ENCODE data around the gene LYPD5.
"Not testable (repeated sequence)": the region's sequence is repeated elsewhere in the genome, so short reads cannot be mapped to it uniquely, and the experiment has no call there.

LYPD5 gene

GRCh38 chr19:43820098-43820883, 18.0 kb upstream of the LYPD5 start:
- Histone ChIP-seq H3K27ac (ENCODE audit: low read depth, low read length) (no peak overlapping the region), H3K18ac (ENCODE audit: low read length) (no peak overlapping the region), H3K36me3 (ENCODE audit: control insufficient read depth, insufficient read depth, low read length) (no peaks in the 10 kb centered on the region), H3K23ac (ENCODE audit: low read length) (no peak overlapping the region), H3K79me2 (ENCODE audit: control insufficient read depth, insufficient read depth, low read length) (no peaks in the 10 kb centered on the region), H3K4ac (ENCODE audit: low read depth, low read length) (no peak overlapping the region), H3K27me3 (ENCODE audit: insufficient read depth, low read length, poor library complexity) (no peaks in the 10 kb centered on the region), H2BK5ac (ENCODE audit: low read length) (no peak overlapping the region), H3K56ac (ENCODE audit: low read length) (no peak overlapping the region), H3K4me2 (ENCODE audit: low read length) (no peak overlapping the region), H2AK5ac (ENCODE audit: low read length) (no peak overlapping the region), H3K4me3 (ENCODE audit: low read length) (no peak overlapping the region), H3K9ac (ENCODE audit: low read length) (no peak overlapping the region), H2BK15ac (replicated peaks; ENCODE audit: low read depth) (no peak overlapping the region), H4K5ac (ENCODE audit: low read length) (no peak overlapping the region), H3K4me1 (ENCODE audit: control insufficient read depth, low read depth, low read length) (no peaks in the 10 kb centered on the region), H3K79me1 (ENCODE audit: low read length) (no peaks in the 10 kb centered on the region), H4K8ac (ENCODE audit: low read depth, low read length) (no peak overlapping the region), H2BK120ac (ENCODE audit: low read depth, low read length) (no peak overlapping the region)
- WGBS (ENCODE audit: extremely low coverage, insufficient coverage, low lambda C conversion rate) = no CpG with 5 or more reads among the region's 48 CpGs
- no peak for DNase-seq

- Histone ChIP-seq H3K23ac (ENCODE audit: low read length) (no peak overlapping the region), H3K27ac (ENCODE audit: low read depth, low read length) (no peak overlapping the region), H3K18ac (ENCODE audit: low read length) (no peak overlapping the region), H3K79me1 (ENCODE audit: low read length) (no peaks in the 10 kb centered on the region), H3K4ac (ENCODE audit: low read depth, low read length) (no peak overlapping the region), H2AK5ac (ENCODE audit: low read length) (no peak overlapping the region), H3K36me3 (ENCODE audit: control insufficient read depth, insufficient read depth, low read length) (no peaks in the 10 kb centered on the region), H2BK5ac (ENCODE audit: low read length) (no peak overlapping the region), H3K79me2 (ENCODE audit: control insufficient read depth, insufficient read depth, low read length) (no peaks in the 10 kb centered on the region), H3K4me1 (ENCODE audit: control insufficient read depth, low read depth, low read length) (no peaks in the 10 kb centered on the region), H2BK120ac (ENCODE audit: low read depth, low read length) (no peak overlapping the region), H2BK15ac (replicated peaks; ENCODE audit: low read depth) (no peak overlapping the region), H3K56ac (ENCODE audit: low read length) (no peak overlapping the region), H4K8ac (ENCODE audit: low read depth, low read length) (no peak overlapping the region), H3K27me3 (ENCODE audit: insufficient read depth, low read length, poor library complexity) (no peaks in the 10 kb centered on the region), H4K5ac (ENCODE audit: low read length) (no peak overlapping the region), H3K4me3 (ENCODE audit: low read length) (no peak overlapping the region), H3K4me2 (ENCODE audit: low read length) (no peak overlapping the region), H3K9ac (ENCODE audit: low read length) (no peak overlapping the region)
- WGBS (ENCODE audit: extremely low coverage, insufficient coverage, low lambda C conversion rate) = no CpG with 5 or more reads among the region's 5 CpGs
- DNase-seq = no peak
These were observed 16.3 kb upstream of the LYPD5 start for GRCh38 chr19:43818500-43818899.

GRCh38 chr19:43817454-43817853, 15.2 kb upstream of the LYPD5 start:
- H3K23ac ChIP-seq (ENCODE audit: low read length); H3K79me2 ChIP-seq (ENCODE audit: control insufficient read depth, insufficient read depth, low read length); H3K56ac ChIP-seq (ENCODE audit: low read length); H2AK5ac ChIP-seq (ENCODE audit: low read length); H3K4me2 ChIP-seq (ENCODE audit: low read length); H2BK5ac ChIP-seq (ENCODE audit: low read length); H3K27ac ChIP-seq (ENCODE audit: low read depth, low read length); H3K4ac ChIP-seq (ENCODE audit: low read depth, low read length); H3K4me1 ChIP-seq (ENCODE audit: control insufficient read depth, low read depth, low read length); H2BK15ac ChIP-seq (replicated peaks; ENCODE audit: low read depth); H2BK120ac ChIP-seq (ENCODE audit: low read depth, low read length); H3K9ac ChIP-seq (ENCODE audit: low read length); H3K4me3 ChIP-seq (ENCODE audit: low read length); H4K8ac ChIP-seq (ENCODE audit: low read depth, low read length); DNase-seq; H3K27me3 ChIP-seq (ENCODE audit: insufficient read depth, low read length, poor library complexity); H4K5ac ChIP-seq (ENCODE audit: low read length); H3K18ac ChIP-seq (ENCODE audit: low read length); H3K79me1 ChIP-seq (ENCODE audit: low read length); H3K36me3 ChIP-seq (ENCODE audit: control insufficient read depth, insufficient read depth, low read length): not testable (repeated sequence)
- no CpG with 5 or more reads among the region's 1 CpG for WGBS (ENCODE audit: extremely low coverage, insufficient coverage, low lambda C conversion rate)

- Histone ChIP-seq H3K4me2 (ENCODE audit: low read length) (no peak overlapping the region), H3K36me3 (ENCODE audit: control insufficient read depth, insufficient read depth, low read length) (no peaks in the 10 kb centered on the region), H2BK5ac (ENCODE audit: low read length) (no peak overlapping the region), H3K27ac (ENCODE audit: low read depth, low read length) (no peak overlapping the region), H3K79me1 (ENCODE audit: low read length) (no peaks in the 10 kb centered on the region), H2AK5ac (ENCODE audit: low read length) (no peak overlapping the region), H3K56ac (ENCODE audit: low read length) (no peak overlapping the region), H2BK15ac (replicated peaks; ENCODE audit: low read depth) (no peak overlapping the region), H4K8ac (ENCODE audit: low read depth, low read length) (no peak overlapping the region), H3K18ac (ENCODE audit: low read length) (no peak overlapping the region), H3K9ac (ENCODE audit: low read length) (no peak overlapping the region), H3K27me3 (ENCODE audit: insufficient read depth, low read length, poor library complexity) (no peaks in the 10 kb centered on the region), H3K23ac (ENCODE audit: low read length) (no peak overlapping the region), H3K79me2 (ENCODE audit: control insufficient read depth, insufficient read depth, low read length) (no peaks in the 10 kb centered on the region), H4K5ac (ENCODE audit: low read length) (no peak overlapping the region), H3K4ac (ENCODE audit: low read depth, low read length) (no peak overlapping the region), H2BK120ac (ENCODE audit: low read depth, low read length) (no peak overlapping the region), H3K4me1 (ENCODE audit: control insufficient read depth, low read depth, low read length) (no peaks in the 10 kb centered on the region), H3K4me3 (ENCODE audit: low read length) (no peak overlapping the region)
- DNase-seq = no peak
- WGBS (ENCODE audit: extremely low coverage, insufficient coverage, low lambda C conversion rate) = no CpG with 5 or more reads among the region's 5 CpGs
These were observed 12.6 kb upstream of the LYPD5 start for GRCh38 chr19:43814663-43815352.

- no peak overlapping the region for H2AK5ac ChIP-seq (ENCODE audit: low read length)
- H3K27me3 ChIP-seq (ENCODE audit: insufficient read depth, low read length, poor library complexity) = no peaks in the 10 kb centered on the region
- H4K8ac ChIP-seq (ENCODE audit: low read depth, low read length) = no peak overlapping the region
- no peak overlapping the region for H3K23ac ChIP-seq (ENCODE audit: low read length)
- DNase-seq = no peak
- no peaks in the 10 kb centered on the region for H3K79me1 ChIP-seq (ENCODE audit: low read length)
- no peak overlapping the region for H3K56ac ChIP-seq (ENCODE audit: low read length)
- no peak overlapping the region for H3K4me2 ChIP-seq (ENCODE audit: low read length)
- H3K36me3 ChIP-seq (ENCODE audit: control insufficient read depth, insufficient read depth, low read length) = no peaks in the 10 kb centered on the region
- no peak overlapping the region for H2BK5ac ChIP-seq (ENCODE audit: low read length)
- no peak overlapping the region for H2BK15ac ChIP-seq (replicated peaks; ENCODE audit: low read depth)
- H4K5ac ChIP-seq (ENCODE audit: low read length) = no peak overlapping the region
- H2BK120ac ChIP-seq (ENCODE audit: low read depth, low read length) = no peak overlapping the region
- H3K27ac ChIP-seq (ENCODE audit: low read depth, low read length) = no peak overlapping the region
- H3K4me1 ChIP-seq (ENCODE audit: control insufficient read depth, low read depth, low read length) = no peaks in the 10 kb centered on the region
- no peak overlapping the region for H3K9ac ChIP-seq (ENCODE audit: low read length)
- no peak overlapping the region for H3K4me3 ChIP-seq (ENCODE audit: low read length)
- H3K18ac ChIP-seq (ENCODE audit: low read length) = no peak overlapping the region
- no CpG with 5 or more reads among the region's 6 CpGs for WGBS (ENCODE audit: extremely low coverage, insufficient coverage, low lambda C conversion rate)
- no peak overlapping the region for H3K4ac ChIP-seq (ENCODE audit: low read depth, low read length)
- H3K79me2 ChIP-seq (ENCODE audit: control insufficient read depth, insufficient read depth, low read length) = no peaks in the 10 kb centered on the region
These were observed 10.4 kb upstream of the LYPD5 start for GRCh38 chr19:43812688-43813087.
